Muscle layer of duodenum (tissue), 2 donors: ENCODE measurements around the gene UNC13B.
A peak's percentile ranks its signal among the peaks of the same experiment; 100 is the strongest.

Source experiments
- H3K27ac ChIP-seq: one replicate; pipeline ENCODE4 v1.7.0; 2013; ENCODE audit warnings: mild to moderate bottlenecking, low read length
- H3K27me3 ChIP-seq: one replicate; pipeline ENCODE4 v1.7.0; 2013; ENCODE audit warnings: low read depth, mild to moderate bottlenecking, control low read depth, low read length
- H3K36me3 ChIP-seq, 2 donors: one replicate each; pipeline ENCODE4 v1.7.0; 2013; ENCODE audit warnings: low read length in 2 of 2, control low read depth in 1 of 2, mild to moderate bottlenecking in 1 of 2; ENCODE audit not compliant: insufficient read depth in 2 of 2, control insufficient read depth in 1 of 2
- H3K4me1 ChIP-seq, 2 donors: one replicate each; pipeline ENCODE4 v1.7.0; 2013; ENCODE audit warnings: low read length in 2 of 2, mild to moderate bottlenecking in 2 of 2, control low read depth in 1 of 2, moderate library complexity in 1 of 2; ENCODE audit not compliant: insufficient read depth in 2 of 2, control insufficient read depth in 1 of 2
- H3K4me3 ChIP-seq, 2 donors: one replicate each; pipeline ENCODE4 v1.7.0; 2013; ENCODE audit warnings: low read length in 2 of 2, low read depth in 1 of 2, mild to moderate bottlenecking in 1 of 2
- H3K9me3 ChIP-seq, 2 donors: one replicate each; pipeline ENCODE4 v1.7.0; 2013; ENCODE audit warnings: low read length in 2 of 2, control low read depth in 1 of 2, mild to moderate bottlenecking in 1 of 2; ENCODE audit not compliant: control insufficient read depth in 1 of 2
- donor health status: healthy.

The UNC13B gene

DNA sequence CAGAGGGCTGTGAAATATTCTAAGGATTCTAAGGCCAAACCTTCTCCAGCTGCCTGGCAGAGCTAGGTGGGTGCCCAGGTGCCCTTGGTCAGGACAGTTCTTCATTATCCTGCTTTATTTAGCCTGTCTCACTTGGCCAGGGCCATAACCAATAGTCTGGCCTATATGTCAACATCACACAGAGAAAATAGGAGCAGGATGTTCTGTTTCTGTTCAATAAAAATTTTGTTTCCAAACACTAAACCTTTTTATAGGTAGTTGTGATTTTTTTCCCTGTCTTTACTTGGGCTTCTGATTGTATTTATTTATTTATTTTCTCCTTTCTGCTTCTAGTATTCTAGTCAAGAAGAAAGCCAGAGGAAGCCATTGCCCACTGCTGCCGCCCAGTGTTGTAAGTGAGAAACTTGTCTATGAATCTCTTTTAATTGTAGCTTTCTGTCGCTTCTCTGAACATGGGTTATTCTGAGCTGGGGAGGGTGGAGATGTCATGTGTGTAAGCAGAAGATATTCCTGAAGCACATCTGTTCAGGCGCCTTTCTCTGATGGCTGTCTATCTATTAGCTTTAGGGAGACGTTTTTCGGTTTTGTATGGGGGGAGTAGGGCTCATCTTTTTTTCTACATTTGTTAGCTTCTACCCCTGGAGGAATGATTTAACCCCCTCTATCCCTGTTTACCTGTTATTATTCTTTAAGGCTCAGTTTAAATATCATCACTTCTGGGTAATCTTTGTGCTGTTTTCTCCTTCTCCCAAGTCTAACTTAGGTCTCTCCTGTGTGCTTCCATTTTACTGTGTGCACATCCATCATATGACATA, 97.1 kb downstream of the UNC13B start:
- Histone ChIP-seq H3K4me1 (peaks cover 0 to 6% of the 10 kb centered on the region in 2 donors), H3K27ac (no peak overlapping the region), H3K4me3 (no peak overlapping the region), H3K9me3 (no peaks in the 10 kb centered on the region), H3K36me3 (no peaks in the 10 kb centered on the region), H3K27me3 (no peaks in the 10 kb centered on the region)

GRCh38 chr9:35260186-35260585, 98.4 kb downstream of the UNC13B start:
- H3K36me3 ChIP-seq = no peaks in the 10 kb centered on the region
- H3K9me3 ChIP-seq = no peaks in the 10 kb centered on the region
- H3K27me3 ChIP-seq = no peaks in the 10 kb centered on the region
- H3K4me1 ChIP-seq = peaks cover 0 to 6% of the 10 kb centered on the region in 2 donors
- H3K4me3 ChIP-seq = no peak overlapping the region
- H3K27ac ChIP-seq = no peak overlapping the region

- Histone ChIP-seq H3K27ac (no peak overlapping the region), H3K4me3 (no peak overlapping the region), H3K4me1 (peaks cover 0 to 6% of the 10 kb centered on the region in 2 donors), H3K27me3 (no peaks in the 10 kb centered on the region), H3K9me3 (no peaks in the 10 kb centered on the region), H3K36me3 (no peaks in the 10 kb centered on the region)
These were observed 100.3 kb downstream of the UNC13B start for GRCh38 chr9:35262064-35262463.

DNA sequence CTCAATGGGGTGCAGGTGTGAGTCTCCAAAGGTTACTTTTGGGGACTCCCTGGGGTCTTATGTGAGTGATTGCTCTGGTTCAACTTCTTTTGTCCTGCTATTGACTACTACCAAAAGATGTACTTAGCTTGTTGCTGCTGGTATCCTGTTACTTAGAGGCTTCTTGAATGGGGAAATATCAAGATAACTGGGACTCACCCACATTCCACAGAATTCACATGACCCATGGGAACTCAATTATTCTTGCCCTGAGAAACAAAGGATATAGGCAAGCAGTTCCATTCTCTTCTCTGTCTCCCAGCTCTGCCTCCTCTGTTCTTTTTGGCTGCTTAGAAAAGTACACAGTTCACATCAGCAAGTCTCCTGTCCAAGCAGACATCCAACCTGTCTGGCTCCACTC, 105.9 kb downstream of the UNC13B start:
- H3K27ac ChIP-seq = no peak overlapping the region
- no peak overlapping the region for H3K4me3 ChIP-seq
- H3K4me1 ChIP-seq = no peaks in the 10 kb centered on the region
- no peaks in the 10 kb centered on the region for H3K9me3 ChIP-seq
- H3K36me3 ChIP-seq = no peaks in the 10 kb centered on the region
- H3K27me3 ChIP-seq = no peaks in the 10 kb centered on the region

DNA sequence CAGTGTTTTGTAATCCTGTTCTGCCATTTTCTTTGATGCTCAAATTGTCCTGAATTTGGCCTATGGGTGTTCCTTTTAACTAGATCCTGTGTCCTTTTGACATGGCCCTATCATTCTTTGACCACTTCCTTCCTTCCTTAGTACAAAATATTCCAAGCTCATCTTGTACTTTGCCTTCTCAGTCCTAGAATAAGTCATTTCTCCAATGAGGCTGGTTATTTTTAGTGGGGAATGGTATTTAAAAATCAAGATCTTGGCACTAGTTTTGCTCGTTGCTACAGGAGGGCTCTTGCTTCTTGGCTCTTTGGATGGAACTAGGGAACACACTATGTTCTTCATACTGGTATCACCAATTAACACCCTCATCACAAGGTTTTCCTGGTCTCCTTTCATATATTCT, 108.1 kb downstream of the UNC13B start:
- H3K4me1 ChIP-seq = no peaks in the 10 kb centered on the region
- H3K4me3 ChIP-seq = no peak overlapping the region
- no peaks in the 10 kb centered on the region for H3K27me3 ChIP-seq
- H3K27ac ChIP-seq = no peak overlapping the region
- H3K36me3 ChIP-seq = no peaks in the 10 kb centered on the region
- H3K9me3 ChIP-seq = no peaks in the 10 kb centered on the region

DNA sequence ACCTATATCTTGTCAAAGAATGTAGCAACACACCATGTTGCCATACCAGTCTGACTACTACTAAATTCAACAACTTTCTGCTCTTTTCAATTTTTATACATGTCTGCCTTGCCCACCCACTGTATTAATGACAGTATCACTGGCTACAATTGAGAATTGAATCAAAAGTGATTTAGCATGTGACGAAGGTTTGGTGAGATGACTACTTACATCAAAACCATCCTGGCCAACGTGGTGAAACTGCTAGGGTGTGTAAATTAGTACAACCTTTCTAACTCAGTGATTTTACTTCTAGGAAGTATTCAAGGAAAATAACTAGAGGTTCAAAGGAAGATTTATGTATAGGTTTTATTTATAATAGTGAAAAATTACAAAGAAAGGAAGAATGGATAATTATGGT, 109.8 kb downstream of the UNC13B start:
- Histone ChIP-seq H3K4me3 (no peak overlapping the region), H3K9me3 (no peaks in the 10 kb centered on the region), H3K36me3 (no peaks in the 10 kb centered on the region), H3K27me3 (no peaks in the 10 kb centered on the region), H3K27ac (no peak overlapping the region), H3K4me1 (no peaks in the 10 kb centered on the region)

GRCh38 chr9:35272989-35273388, 111.2 kb downstream of the UNC13B start:
- Histone ChIP-seq H3K27me3 (no peaks in the 10 kb centered on the region), H3K4me1 (peaks cover 0 to 4% of the 10 kb centered on the region in 2 donors), H3K9me3 (no peaks in the 10 kb centered on the region), H3K4me3 (no peak overlapping the region), H3K36me3 (no peaks in the 10 kb centered on the region), H3K27ac (no peak overlapping the region)

DNA sequence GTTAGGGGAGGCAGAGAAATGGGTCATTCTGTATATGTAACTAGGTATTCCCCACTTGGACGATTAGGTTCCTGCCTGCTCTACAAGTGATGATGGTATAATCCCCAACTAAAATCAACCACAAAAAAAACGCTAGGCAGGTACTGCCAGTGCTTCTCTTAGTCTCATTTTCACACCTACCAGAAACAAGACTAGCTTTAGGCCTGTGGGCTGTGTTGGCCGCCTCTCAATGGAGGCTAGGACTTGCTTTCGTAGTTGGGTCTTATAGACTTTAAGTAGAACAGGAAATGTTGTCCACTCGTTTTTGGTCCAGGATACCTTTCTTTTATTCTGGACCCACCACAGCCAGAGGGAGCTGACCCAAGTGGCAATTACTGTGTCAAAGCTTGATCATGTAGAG, 111.8 kb downstream of the UNC13B start:
- Histone ChIP-seq H3K9me3 (no peaks in the 10 kb centered on the region), H3K27ac (no peak overlapping the region), H3K36me3 (no peaks in the 10 kb centered on the region), H3K4me3 (no peak overlapping the region), H3K4me1 (peaks cover 0 to 8% of the 10 kb centered on the region in 2 donors), H3K27me3 (no peaks in the 10 kb centered on the region)

DNA sequence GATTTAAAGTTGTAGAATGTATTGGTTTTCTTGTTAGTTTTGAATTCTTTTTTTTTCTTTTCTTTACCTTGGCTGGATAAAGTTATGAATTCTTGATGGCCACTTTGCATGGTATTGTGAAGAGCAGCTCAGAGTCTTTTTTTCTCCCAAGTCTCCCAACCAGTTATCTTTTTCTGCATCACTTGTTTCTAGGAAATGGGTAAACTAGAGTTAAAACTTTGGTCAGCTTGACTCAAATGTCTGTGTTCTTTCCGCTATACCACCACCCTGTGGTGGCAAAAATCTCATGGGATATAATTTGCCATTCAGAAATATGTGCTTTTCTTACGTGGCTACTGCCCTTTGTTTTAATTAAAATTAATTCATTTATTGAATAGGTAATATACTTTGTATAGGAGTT, 113.2 kb downstream of the UNC13B start:
- no peaks in the 10 kb centered on the region for H3K9me3 ChIP-seq
- H3K36me3 ChIP-seq = no peaks in the 10 kb centered on the region
- H3K27me3 ChIP-seq = no peaks in the 10 kb centered on the region
- H3K27ac ChIP-seq = no peak overlapping the region
- no peak overlapping the region for H3K4me3 ChIP-seq
- H3K4me1 ChIP-seq = peaks cover 0 to 8% of the 10 kb centered on the region in 2 donors

GRCh38 chr9:35277171-35277520, 115.3 kb downstream of the UNC13B start:
- Histone ChIP-seq H3K27ac (no peak overlapping the region), H3K27me3 (no peaks in the 10 kb centered on the region), H3K9me3 (no peaks in the 10 kb centered on the region), H3K4me1 (peaks cover 0 to 8% of the 10 kb centered on the region in 2 donors), H3K4me3 (peak overlapping the region; percentile 12 to 38), H3K36me3 (no peaks in the 10 kb centered on the region)

DNA sequence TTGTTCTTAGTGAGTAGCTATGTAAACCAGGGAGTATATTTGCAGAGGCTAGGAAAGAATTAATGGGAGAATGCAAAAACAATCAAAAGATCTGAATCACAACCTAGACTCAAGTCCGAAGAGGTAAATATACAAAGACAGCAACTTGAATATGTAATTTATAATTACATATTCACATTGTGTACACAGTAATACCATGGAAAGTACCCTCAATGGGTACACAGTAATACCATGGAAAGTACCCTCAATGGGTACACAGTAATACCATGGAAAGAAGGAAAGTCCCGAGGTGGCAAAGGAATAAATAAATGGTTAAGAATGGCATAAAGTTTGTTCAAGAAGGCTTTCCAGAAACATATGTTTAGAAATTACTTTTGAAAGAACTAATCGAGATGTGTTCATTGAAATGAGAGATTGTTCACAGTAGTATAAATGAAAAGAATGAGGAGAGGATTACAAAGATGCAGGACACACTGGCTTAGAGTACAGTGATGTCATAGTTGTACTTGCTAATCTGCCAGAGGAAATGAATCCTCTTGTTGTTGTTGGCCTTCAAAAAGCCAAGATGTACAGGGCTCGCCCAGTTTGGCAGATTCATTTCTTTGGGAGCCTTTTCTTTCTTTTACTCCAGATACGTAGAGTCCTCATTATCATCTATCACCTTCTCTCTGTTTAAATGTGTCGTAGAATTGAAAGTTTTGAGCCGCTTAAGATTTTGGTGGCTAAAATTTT, 116.0 kb downstream of the UNC13B start:
- peaks cover 0 to 8% of the 10 kb centered on the region in 2 donors for H3K4me1 ChIP-seq
- H3K27ac ChIP-seq = peak overlapping the region; percentile 27
- H3K36me3 ChIP-seq = no peaks in the 10 kb centered on the region
- no peaks in the 10 kb centered on the region for H3K9me3 ChIP-seq
- no peaks in the 10 kb centered on the region for H3K27me3 ChIP-seq
- no peak overlapping the region for H3K4me3 ChIP-seq
